ENCODE results near the gene RALGAPA2.

The RALGAPA2 gene

DNA sequence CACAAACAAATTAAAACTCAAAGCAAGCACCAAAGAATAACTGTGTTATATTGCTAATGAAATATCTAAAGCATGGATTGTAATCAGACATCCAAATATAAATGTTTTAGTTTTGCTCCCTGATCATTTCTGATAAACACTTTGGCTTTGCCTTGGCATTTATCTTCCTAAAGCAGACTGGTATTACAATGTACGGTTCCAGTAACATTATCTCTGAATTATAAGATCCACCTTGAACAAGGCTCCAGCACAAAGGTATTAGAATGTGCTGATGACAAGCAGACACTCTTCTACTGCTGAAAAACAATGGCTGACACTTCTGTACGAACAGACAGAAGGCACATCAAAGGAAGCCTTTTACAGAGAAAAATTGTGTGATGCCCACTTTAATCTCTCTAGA is 270.0 kb downstream of the RALGAPA2 start:
- TF ChIP-seq ESRRG (CRISPR knock-in tag; IDR thresholded peaks at IDR 0.05) (no peak), OSR1 (CRISPR knock-in tag; IDR thresholded peaks at IDR 0.05) (no peak), ZNF565 (CRISPR knock-in tag; conservative IDR thresholded peaks at IDR 0.05; ENCODE audit: low read depth) (no peak), CSDC2 (CRISPR knock-in tag; IDR thresholded peaks at IDR 0.05) (no peak), ZNF70 (CRISPR knock-in tag; IDR thresholded peaks at IDR 0.05) (no peak), SNAI2 (CRISPR knock-in tag; IDR thresholded peaks at IDR 0.05) (no peak), TCF4 (CRISPR knock-in tag; IDR thresholded peaks at IDR 0.05; ENCODE audit: borderline replicate concordance) (no peak), BACH2 (CRISPR knock-in tag; IDR thresholded peaks at IDR 0.05; ENCODE audit: borderline replicate concordance) (no peak)
- TF ChIP-seq, protein P1, sequence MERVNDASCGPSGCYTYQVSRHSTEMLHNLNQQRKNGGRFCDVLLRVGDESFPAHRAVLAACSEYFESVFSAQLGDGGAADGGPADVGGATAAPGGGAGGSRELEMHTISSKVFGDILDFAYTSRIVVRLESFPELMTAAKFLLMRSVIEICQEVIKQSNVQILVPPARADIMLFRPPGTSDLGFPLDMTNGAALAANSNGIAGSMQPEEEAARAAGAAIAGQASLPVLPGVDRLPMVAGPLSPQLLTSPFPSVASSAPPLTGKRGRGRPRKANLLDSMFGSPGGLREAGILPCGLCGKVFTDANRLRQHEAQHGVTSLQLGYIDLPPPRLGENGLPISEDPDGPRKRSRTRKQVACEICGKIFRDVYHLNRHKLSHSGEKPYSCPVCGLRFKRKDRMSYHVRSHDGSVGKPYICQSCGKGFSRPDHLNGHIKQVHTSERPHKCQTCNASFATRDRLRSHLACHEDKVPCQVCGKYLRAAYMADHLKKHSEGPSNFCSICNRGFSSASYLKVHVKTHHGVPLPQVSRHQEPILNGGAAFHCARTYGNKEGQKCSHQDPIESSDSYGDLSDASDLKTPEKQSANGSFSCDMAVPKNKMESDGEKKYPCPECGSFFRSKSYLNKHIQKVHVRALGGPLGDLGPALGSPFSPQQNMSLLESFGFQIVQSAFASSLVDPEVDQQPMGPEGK (CRISPR knock-in tag; IDR thresholded peaks at IDR 0.05; ENCODE audit: borderline replicate concordance) = no peak
- no peak for ATAC-seq

DNA sequence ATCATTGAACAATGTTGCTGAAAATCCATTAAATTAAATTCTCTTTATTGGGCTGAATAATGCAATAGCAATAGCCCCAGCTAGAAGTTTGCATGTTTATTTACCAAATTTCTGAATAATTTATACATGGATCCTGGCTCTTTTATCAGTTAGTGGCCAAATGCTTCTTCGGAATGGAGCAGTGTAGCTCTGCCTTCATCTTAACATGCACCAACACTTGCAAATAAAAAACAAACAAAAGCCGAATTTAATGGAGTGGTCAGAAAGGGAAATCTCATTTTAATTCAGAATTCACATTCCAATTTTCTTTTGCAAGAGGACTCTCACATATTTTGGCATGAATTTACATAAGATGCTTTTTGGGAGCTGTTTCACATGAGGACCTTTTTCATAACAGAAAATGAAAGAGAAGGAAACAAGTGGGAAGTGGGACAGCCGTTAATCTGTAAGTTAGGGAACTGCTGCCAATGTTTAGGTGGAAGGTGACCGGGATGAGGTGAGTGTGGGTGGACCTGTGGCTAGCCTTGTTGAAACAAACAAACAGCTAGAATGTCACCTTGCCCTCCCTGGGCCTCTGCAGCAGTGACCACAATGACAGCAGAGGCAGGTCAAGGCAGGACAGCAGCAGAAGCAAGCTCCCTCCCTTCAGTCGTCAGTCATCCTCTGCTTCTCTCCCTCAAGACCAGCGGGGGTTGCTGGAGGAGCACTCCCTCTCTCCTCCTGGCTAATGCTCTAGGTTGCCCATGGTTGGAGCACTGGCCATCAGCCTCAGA is 271.4 kb downstream of the RALGAPA2 start:
- TF ChIP-seq, protein P2, sequence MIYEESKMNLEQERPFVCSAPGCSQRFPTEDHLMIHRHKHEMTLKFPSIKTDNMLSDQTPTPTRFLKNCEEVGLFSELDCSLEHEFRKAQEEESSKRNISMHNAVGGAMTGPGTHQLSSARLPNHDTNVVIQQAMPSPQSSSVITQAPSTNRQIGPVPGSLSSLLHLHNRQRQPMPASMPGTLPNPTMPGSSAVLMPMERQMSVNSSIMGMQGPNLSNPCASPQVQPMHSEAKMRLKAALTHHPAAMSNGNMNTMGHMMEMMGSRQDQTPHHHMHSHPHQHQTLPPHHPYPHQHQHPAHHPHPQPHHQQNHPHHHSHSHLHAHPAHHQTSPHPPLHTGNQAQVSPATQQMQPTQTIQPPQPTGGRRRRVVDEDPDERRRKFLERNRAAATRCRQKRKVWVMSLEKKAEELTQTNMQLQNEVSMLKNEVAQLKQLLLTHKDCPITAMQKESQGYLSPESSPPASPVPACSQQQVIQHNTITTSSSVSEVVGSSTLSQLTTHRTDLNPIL (CRISPR knock-in tag; IDR thresholded peaks at IDR 0.05; ENCODE audit: low read depth) = no peak
- TF ChIP-seq GLIS3 (CRISPR knock-in tag; IDR thresholded peaks at IDR 0.05) (no peak), ESRRG (CRISPR knock-in tag; IDR thresholded peaks at IDR 0.05) (no peak), RARB (CRISPR knock-in tag; IDR thresholded peaks at IDR 0.05) (no peak), BACH2 (CRISPR knock-in tag; IDR thresholded peaks at IDR 0.05; ENCODE audit: borderline replicate concordance) (no peak), ZNF70 (CRISPR knock-in tag; IDR thresholded peaks at IDR 0.05) (no peak), SNAI2 (CRISPR knock-in tag; IDR thresholded peaks at IDR 0.05) (no peak), ZC3H10 (CRISPR knock-in tag; IDR thresholded peaks at IDR 0.05) (no peak), ZFP3 (CRISPR knock-in tag; IDR thresholded peaks at IDR 0.05) (no peak), TCF4 (CRISPR knock-in tag; IDR thresholded peaks at IDR 0.05; ENCODE audit: borderline replicate concordance) (no peak), PPARA (CRISPR knock-in tag; IDR thresholded peaks at IDR 0.05; ENCODE audit: borderline replicate concordance) (no peak), ZNF8 (CRISPR knock-in tag; IDR thresholded peaks at IDR 0.05) (no peak), ZFP30 (CRISPR knock-in tag; IDR thresholded peaks at IDR 0.05) (no peak)
- TF ChIP-seq, protein P3, sequence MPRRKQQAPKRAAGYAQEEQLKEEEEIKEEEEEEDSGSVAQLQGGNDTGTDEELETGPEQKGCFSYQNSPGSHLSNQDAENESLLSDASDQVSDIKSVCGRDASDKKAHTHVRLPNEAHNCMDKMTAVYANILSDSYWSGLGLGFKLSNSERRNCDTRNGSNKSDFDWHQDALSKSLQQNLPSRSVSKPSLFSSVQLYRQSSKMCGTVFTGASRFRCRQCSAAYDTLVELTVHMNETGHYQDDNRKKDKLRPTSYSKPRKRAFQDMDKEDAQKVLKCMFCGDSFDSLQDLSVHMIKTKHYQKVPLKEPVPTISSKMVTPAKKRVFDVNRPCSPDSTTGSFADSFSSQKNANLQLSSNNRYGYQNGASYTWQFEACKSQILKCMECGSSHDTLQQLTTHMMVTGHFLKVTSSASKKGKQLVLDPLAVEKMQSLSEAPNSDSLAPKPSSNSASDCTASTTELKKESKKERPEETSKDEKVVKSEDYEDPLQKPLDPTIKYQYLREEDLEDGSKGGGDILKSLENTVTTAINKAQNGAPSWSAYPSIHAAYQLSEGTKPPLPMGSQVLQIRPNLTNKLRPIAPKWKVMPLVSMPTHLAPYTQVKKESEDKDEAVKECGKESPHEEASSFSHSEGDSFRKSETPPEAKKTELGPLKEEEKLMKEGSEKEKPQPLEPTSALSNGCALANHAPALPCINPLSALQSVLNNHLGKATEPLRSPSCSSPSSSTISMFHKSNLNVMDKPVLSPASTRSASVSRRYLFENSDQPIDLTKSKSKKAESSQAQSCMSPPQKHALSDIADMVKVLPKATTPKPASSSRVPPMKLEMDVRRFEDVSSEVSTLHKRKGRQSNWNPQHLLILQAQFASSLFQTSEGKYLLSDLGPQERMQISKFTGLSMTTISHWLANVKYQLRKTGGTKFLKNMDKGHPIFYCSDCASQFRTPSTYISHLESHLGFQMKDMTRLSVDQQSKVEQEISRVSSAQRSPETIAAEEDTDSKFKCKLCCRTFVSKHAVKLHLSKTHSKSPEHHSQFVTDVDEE (CRISPR knock-in tag; IDR thresholded peaks at IDR 0.05) = no peak
- TF ChIP-seq, protein P4, sequence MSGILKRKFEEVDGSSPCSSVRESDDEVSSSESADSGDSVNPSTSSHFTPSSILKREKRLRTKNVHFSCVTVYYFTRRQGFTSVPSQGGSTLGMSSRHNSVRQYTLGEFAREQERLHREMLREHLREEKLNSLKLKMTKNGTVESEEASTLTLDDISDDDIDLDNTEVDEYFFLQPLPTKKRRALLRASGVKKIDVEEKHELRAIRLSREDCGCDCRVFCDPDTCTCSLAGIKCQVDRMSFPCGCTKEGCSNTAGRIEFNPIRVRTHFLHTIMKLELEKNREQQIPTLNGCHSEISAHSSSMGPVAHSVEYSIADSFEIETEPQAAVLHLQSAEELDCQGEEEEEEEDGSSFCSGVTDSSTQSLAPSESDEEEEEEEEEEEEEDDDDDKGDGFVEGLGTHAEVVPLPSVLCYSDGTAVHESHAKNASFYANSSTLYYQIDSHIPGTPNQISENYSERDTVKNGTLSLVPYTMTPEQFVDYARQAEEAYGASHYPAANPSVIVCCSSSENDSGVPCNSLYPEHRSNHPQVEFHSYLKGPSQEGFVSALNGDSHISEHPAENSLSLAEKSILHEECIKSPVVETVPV (CRISPR knock-in tag; IDR thresholded peaks at IDR 0.05) = no peak
- TF ChIP-seq, protein P5, sequence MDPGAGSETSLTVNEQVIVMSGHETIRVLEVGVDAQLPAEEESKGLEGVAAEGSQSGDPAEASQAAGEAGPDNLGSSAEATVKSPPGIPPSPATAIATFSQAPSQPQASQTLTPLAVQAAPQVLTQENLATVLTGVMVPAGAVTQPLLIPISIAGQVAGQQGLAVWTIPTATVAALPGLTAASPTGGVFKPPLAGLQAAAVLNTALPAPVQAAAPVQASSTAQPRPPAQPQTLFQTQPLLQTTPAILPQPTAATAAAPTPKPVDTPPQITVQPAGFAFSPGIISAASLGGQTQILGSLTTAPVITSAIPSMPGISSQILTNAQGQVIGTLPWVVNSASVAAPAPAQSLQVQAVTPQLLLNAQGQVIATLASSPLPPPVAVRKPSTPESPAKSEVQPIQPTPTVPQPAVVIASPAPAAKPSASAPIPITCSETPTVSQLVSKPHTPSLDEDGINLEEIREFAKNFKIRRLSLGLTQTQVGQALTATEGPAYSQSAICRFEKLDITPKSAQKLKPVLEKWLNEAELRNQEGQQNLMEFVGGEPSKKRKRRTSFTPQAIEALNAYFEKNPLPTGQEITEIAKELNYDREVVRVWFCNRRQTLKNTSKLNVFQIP (CRISPR knock-in tag; IDR thresholded peaks at IDR 0.05; ENCODE audit: borderline replicate concordance, low read depth) = no peak
- ATAC-seq = no peak

DNA sequence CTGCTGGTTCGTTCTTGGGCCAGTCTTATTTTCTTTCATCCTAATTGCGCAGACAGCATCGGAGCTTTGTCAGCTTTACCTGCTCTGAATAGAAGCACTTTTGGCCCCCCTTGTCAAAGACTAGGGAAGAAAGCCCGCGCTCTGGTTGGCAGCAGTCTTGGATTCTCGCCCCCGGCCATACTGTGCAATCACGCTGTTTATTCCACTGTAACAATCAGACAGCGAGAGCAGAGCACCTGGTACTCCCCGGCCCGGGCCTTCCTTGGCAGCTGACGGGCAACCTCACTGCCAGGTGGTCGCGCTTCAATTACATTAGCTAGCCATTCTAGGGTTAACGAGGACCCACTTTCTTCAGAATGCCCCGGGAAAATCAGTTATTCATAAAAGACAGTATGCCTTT is 272.0 kb downstream of the RALGAPA2 start:
- TF ChIP-seq BACH2 (CRISPR knock-in tag; IDR thresholded peaks at IDR 0.05; ENCODE audit: borderline replicate concordance) (no peak), OSR1 (CRISPR knock-in tag; IDR thresholded peaks at IDR 0.05) (no peak), ISL1 (CRISPR knock-in tag; IDR thresholded peaks at IDR 0.05) (no peak), ZNF8 (CRISPR knock-in tag; IDR thresholded peaks at IDR 0.05) (no peak), ZC3H10 (CRISPR knock-in tag; IDR thresholded peaks at IDR 0.05) (no peak)
- TF ChIP-seq, protein P5 (CRISPR knock-in tag; IDR thresholded peaks at IDR 0.05; ENCODE audit: borderline replicate concordance, low read depth) = no peak
- ATAC-seq = no peak
